GM23338 (cell line): Measurements from ENCODE around the gene PLEKHM2. TPM values are rescaled to one million over a fixed set of nuclear protein-coding genes. Genes with fewer than 3 reads are reported as not detected.

Source experiments
- ETS1 ChIP-seq: IDR thresholded peaks from 2 replicates; pipeline ENCODE4 v1.6.1; 2016; ENCODE audit warnings: antibody characterized with exemption
- EZH2 ChIP-seq: fragments of 200-600 bp; sonication (generic); IDR thresholded peaks from one replicate; pipeline ENCODE4 v1.8.0; 2017; ENCODE audit warnings: antibody characterized with exemption, mild to moderate bottlenecking, low read depth; ENCODE audit not compliant: unreplicated experiment
- JUNB ChIP-seq: IDR thresholded peaks from one replicate; pipeline ENCODE4 v1.6.1; 2016; ENCODE audit warnings: antibody characterized with exemption; ENCODE audit not compliant: unreplicated experiment
- REST ChIP-seq: IDR thresholded peaks from one replicate; pipeline ENCODE4 v1.6.1; 2018; ENCODE audit warnings: antibody characterized with exemption; ENCODE audit not compliant: unreplicated experiment
- STAT1 ChIP-seq: IDR thresholded peaks from one replicate; pipeline ENCODE4 v1.6.1; 2016; ENCODE audit warnings: antibody characterized with exemption; ENCODE audit not compliant: unreplicated experiment
- ZNF114 ChIP-seq: fragments of 250-450 bp; sonication (Bioruptor Pico); IDR thresholded peaks from 2 replicates; pipeline ENCODE4 v1.5.0; 2020; ENCODE audit warnings: mild to moderate bottlenecking, moderate library complexity
- polyA plus RNA-seq: library from polyadenylated mRNA; unstranded; fragments of >200 nt; fragmentation: Nextera tagmentation; extraction: Ambion mirVana; gene quantifications from 2 replicates; pipeline ENCODE4 v1.2.1, GENCODE V29; 2016
- total RNA-seq: library from RNA; depleted of rRNA; stranded (reverse); fragments of >200 nt; shearing (Covaris generic); gene quantifications from 2 replicates; pipeline ENCODE4 v1.2.3, GENCODE V29; 2014
- TF ChIP-seq, protein P1 (sequence below): fragments of 250-450 bp; sonication (Bioruptor Pico); IDR thresholded peaks from 2 replicates; pipeline ENCODE4 v1.5.0; 2020; ENCODE audit warnings: mild to moderate bottlenecking, moderate library complexity

Gene PLEKHM2
- total and polyA plus RNA-seq, 2 experiments from 2014 or later = 11.2 to 40.0 TPM

DNA sequence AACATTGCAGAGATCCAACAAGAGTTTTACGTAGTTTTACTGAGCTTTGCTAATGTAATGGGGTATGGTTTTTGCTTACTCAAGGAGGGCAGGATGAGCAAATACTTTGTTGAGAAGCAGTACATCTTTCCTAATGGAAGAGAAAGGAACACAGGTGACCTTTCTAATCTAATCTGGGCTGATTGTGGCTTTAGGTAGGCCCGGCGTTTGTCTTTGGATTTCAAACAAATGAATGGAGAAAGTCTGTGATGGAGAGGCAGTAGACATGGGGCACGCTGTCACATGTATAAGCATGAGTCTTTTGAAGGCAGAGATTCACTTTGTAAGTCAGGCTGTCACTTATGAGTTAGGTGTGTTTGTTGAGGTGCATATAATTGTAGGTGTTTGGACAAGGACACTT lies 1.7 kb downstream of the PLEKHM2 start (continued):
- TF ChIP-seq, protein P1, sequence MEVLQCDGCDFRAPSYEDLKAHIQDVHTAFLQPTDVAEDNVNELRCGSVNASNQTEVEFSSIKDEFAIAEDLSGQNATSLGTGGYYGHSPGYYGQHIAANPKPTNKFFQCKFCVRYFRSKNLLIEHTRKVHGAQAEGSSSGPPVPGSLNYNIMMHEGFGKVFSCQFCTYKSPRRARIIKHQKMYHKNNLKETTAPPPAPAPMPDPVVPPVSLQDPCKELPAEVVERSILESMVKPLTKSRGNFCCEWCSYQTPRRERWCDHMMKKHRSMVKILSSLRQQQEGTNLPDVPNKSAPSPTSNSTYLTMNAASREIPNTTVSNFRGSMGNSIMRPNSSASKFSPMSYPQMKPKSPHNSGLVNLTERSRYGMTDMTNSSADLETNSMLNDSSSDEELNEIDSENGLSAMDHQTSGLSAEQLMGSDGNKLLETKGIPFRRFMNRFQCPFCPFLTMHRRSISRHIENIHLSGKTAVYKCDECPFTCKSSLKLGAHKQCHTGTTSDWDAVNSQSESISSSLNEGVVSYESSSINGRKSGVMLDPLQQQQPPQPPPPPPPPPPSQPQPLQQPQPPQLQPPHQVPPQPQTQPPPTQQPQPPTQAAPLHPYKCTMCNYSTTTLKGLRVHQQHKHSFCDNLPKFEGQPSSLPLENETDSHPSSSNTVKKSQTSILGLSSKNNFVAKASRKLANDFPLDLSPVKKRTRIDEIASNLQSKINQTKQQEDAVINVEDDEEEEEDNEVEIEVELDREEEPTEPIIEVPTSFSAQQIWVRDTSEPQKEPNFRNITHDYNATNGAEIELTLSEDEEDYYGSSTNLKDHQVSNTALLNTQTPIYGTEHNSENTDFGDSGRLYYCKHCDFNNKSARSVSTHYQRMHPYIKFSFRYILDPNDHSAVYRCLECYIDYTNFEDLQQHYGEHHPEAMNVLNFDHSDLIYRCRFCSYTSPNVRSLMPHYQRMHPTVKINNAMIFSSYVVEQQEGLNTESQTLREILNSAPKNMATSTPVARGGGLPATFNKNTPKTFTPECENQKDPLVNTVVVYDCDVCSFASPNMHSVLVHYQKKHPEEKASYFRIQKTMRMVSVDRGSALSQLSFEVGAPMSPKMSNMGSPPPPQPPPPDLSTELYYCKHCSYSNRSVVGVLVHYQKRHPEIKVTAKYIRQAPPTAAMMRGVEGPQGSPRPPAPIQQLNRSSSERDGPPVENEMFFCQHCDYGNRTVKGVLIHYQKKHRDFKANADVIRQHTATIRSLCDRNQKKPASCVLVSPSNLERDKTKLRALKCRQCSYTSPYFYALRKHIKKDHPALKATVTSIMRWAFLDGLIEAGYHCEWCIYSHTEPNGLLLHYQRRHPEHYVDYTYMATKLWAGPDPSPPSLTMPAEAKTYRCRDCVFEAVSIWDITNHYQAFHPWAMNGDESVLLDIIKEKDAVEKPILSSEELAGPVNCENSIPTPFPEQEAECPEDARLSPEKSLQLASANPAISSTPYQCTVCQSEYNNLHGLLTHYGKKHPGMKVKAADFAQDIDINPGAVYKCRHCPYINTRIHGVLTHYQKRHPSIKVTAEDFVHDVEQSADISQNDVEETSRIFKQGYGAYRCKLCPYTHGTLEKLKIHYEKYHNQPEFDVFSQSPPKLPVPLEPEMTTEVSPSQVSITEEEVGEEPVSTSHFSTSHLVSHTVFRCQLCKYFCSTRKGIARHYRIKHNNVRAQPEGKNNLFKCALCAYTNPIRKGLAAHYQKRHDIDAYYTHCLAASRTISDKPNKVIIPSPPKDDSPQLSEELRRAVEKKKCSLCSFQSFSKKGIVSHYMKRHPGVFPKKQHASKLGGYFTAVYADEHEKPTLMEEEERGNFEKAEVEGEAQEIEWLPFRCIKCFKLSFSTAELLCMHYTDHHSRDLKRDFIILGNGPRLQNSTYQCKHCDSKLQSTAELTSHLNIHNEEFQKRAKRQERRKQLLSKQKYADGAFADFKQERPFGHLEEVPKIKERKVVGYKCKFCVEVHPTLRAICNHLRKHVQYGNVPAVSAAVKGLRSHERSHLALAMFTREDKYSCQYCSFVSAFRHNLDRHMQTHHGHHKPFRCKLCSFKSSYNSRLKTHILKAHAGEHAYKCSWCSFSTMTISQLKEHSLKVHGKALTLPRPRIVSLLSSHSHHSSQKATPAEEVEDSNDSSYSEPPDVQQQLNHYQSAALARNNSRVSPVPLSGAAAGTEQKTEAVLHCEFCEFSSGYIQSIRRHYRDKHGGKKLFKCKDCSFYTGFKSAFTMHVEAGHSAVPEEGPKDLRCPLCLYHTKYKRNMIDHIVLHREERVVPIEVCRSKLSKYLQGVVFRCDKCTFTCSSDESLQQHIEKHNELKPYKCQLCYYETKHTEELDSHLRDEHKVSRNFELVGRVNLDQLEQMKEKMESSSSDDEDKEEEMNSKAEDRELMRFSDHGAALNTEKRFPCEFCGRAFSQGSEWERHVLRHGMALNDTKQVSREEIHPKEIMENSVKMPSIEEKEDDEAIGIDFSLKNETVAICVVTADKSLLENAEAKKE (CRISPR knock-in tag) = no peak
- TF ChIP-seq REST (no peak), STAT1 (no peak), EZH2 (no peak), ZNF114 (no peak), JUNB (no peak), ETS1 (no peak)
